ENCODE results near the gene EXOSC6. TPM values are rescaled to one million over a fixed set of nuclear protein-coding genes. Genes with fewer than 3 reads are reported as not detected.
"Not testable (repeated sequence)": the region's sequence is repeated elsewhere in the genome, so short reads cannot be mapped to it uniquely, and the experiment has no call there.

Gene EXOSC6
- total RNA-seq, 1 experiment from 2014 or later, result 41.6 TPM

- Histone ChIP-seq H3K9me3 (ENCODE audit: control insufficient read depth, low read depth, low read length) (no peaks in the 10 kb centered on the region), H3K4me2 (ENCODE audit: insufficient read depth, insufficient read length, low read length) (peak overlapping the region; percentile 55), H3K4me1 (ENCODE audit: insufficient read depth, low read length) (no peaks in the 10 kb centered on the region), H3K18ac (ENCODE audit: insufficient read length, low read depth, low read length) (no peak overlapping the region), H3K23me2 (ENCODE audit: insufficient read length, low read depth, low read length, poor library complexity, severe bottlenecking) (no peaks in the 10 kb centered on the region), H3T11ph (ENCODE audit: low read length) (no peak overlapping the region), H3K9ac (ENCODE audit: extremely low read depth, insufficient read length, low read length) (peak overlapping the region; percentile 44), H4K20me1 (ENCODE audit: control insufficient read depth, insufficient read depth, insufficient read length) (no peaks in the 10 kb centered on the region), H3K27ac (ENCODE audit: insufficient read length, low read depth, low read length) (no peak overlapping the region), H3K56ac (ENCODE audit: insufficient read length, low read depth, low read length) (no peak overlapping the region), H3K23ac (ENCODE audit: insufficient read length, low read depth, low read length) (no peak overlapping the region), H4K8ac (replicated peaks; ENCODE audit: insufficient read length, low read depth, low read length) (no peak overlapping the region), H2AK5ac (ENCODE audit: insufficient read length, low read length) (no peak overlapping the region), H4K5ac (ENCODE audit: insufficient read length, low read depth, low read length) (no peak overlapping the region), H2BK120ac (ENCODE audit: low read depth, low read length, poor library complexity, severe bottlenecking) (no peak overlapping the region), H3K4ac (ENCODE audit: low read depth, low read length) (no peak overlapping the region), H3K27me3 (ENCODE audit: insufficient read depth, low read length) (no peaks in the 10 kb centered on the region), H4K91ac (ENCODE audit: insufficient read length, low read depth, low read length) (no peak overlapping the region), H2BK20ac (ENCODE audit: low read depth, low read length, poor library complexity, severe bottlenecking) (no peak overlapping the region), H2AFZ (ENCODE audit: low read length) (no peak overlapping the region), H2BK5ac (ENCODE audit: insufficient read length, low read length) (no peak overlapping the region), H2BK15ac (ENCODE audit: low read depth, low read length) (no peak overlapping the region), H3K14ac (ENCODE audit: insufficient read depth, low read length) (peak overlapping the region; percentile 74; the same call in 1 of the 2 replicates), H2BK12ac (ENCODE audit: insufficient read length, low read depth, low read length) (no peak overlapping the region), H3K79me1 (ENCODE audit: insufficient read depth, low read depth, low read length, poor library complexity, severe bottlenecking) (no peaks in the 10 kb centered on the region), H3K79me2 (ENCODE audit: insufficient read depth, low read length) (peaks cover 2% of the 10 kb centered on the region; the same call in 1 of the 2 replicates)
- no peak; the same call in 2 of the 3 replicates for TF ChIP-seq CTCF (conservative IDR thresholded peaks at IDR 0.05)
- peak overlapping the region in 2 of 3 experiments; percentile 44 to 94; a peak in 3 of 7 replicates for H3K27ac Mint-ChIP-seq
- WGBS (ENCODE audit: extremely low coverage, insufficient read length, low lambda C conversion rate), result no CpG with 5 or more reads among the region's 92 CpGs
- H3K4me1 Mint-ChIP-seq, result peaks cover 7 to 11% of the 10 kb centered on the region in 2 experiments
- H3K4me3 Mint-ChIP-seq, result peak overlapping the region; percentile 80 to 89
- H3K36me3 Mint-ChIP-seq (ENCODE audit: insufficient read depth in 1 of 3, low read depth in 3 of 3), result peaks cover 30 to 56% (median 42%) of the 10 kb centered on the region in 3 experiments
- peaks cover 1% of the 10 kb centered on the region; the same call in 1 of the 2 replicates for H3K27me3 Mint-ChIP-seq (ENCODE audit: low read depth)
- peak; percentile 51 for DNase-seq
- no peaks in the 10 kb centered on the region for H3K9me3 Mint-ChIP-seq
Measured at GRCh38 chr16:70250748-70251628, 752 bp downstream of the EXOSC6 start.

- not testable (repeated sequence) for H3K4ac ChIP-seq (ENCODE audit: low read depth, low read length); H3K9ac ChIP-seq (ENCODE audit: extremely low read depth, insufficient read length, low read length); H3K23me2 ChIP-seq (ENCODE audit: insufficient read length, low read depth, low read length, poor library complexity, severe bottlenecking); H2BK5ac ChIP-seq (ENCODE audit: insufficient read length, low read length); H3K79me1 ChIP-seq (ENCODE audit: insufficient read depth, low read depth, low read length, poor library complexity, severe bottlenecking); DNase-seq; H3T11ph ChIP-seq (ENCODE audit: low read length); H3K79me2 ChIP-seq (ENCODE audit: insufficient read depth, low read length); H3K27ac ChIP-seq (ENCODE audit: insufficient read length, low read depth, low read length); H2BK12ac ChIP-seq (ENCODE audit: insufficient read length, low read depth, low read length); H3K9me3 ChIP-seq (ENCODE audit: control insufficient read depth, low read depth, low read length); H2BK15ac ChIP-seq (ENCODE audit: low read depth, low read length); H3K18ac ChIP-seq (ENCODE audit: insufficient read length, low read depth, low read length); H3K27me3 Mint-ChIP-seq (ENCODE audit: low read depth); H4K91ac ChIP-seq (ENCODE audit: insufficient read length, low read depth, low read length); H3K27ac Mint-ChIP-seq; H3K23ac ChIP-seq (ENCODE audit: insufficient read length, low read depth, low read length); H3K4me1 ChIP-seq (ENCODE audit: insufficient read depth, low read length); H4K8ac ChIP-seq (replicated peaks; ENCODE audit: insufficient read length, low read depth, low read length); H3K4me2 ChIP-seq (ENCODE audit: insufficient read depth, insufficient read length, low read length); H3K56ac ChIP-seq (ENCODE audit: insufficient read length, low read depth, low read length); H3K27me3 ChIP-seq (ENCODE audit: insufficient read depth, low read length); H4K5ac ChIP-seq (ENCODE audit: insufficient read length, low read depth, low read length); H3K14ac ChIP-seq (ENCODE audit: insufficient read depth, low read length); H4K20me1 ChIP-seq (ENCODE audit: control insufficient read depth, insufficient read depth, insufficient read length); H2AFZ ChIP-seq (ENCODE audit: low read length); H3K9me3 Mint-ChIP-seq; H2BK120ac ChIP-seq (ENCODE audit: low read depth, low read length, poor library complexity, severe bottlenecking); H2BK20ac ChIP-seq (ENCODE audit: low read depth, low read length, poor library complexity, severe bottlenecking); H2AK5ac ChIP-seq (ENCODE audit: insufficient read length, low read length)
- Mint-ChIP-seq H3K4me3 (peak overlapping the region in 1 of 2 experiments; percentile 42; a peak in 3 of 5 replicates), H3K4me1 (peaks cover 7 to 11% of the 10 kb centered on the region in 2 experiments), H3K36me3 (ENCODE audit: insufficient read depth in 1 of 3, low read depth in 3 of 3) (peaks cover 20 to 43% (median 30%) of the 10 kb centered on the region in 3 experiments)
- WGBS (ENCODE audit: extremely low coverage, insufficient read length, low lambda C conversion rate), result no CpG with 5 or more reads among the region's 4 CpGs
Measured at GRCh38 chr16:70249697-70250096, 2.0 kb downstream of the EXOSC6 start.
